GM12878 (cell line): ENCODE data around the gene IPO11. TPM values are rescaled to one million over a fixed set of nuclear protein-coding genes. Genes with fewer than 3 reads are reported as not detected.

Experiments used
- ATAC-seq: fragments of 200-7000 bp; cut with Tn5 transposase; 3 replicates; pipeline ENCODE4 v1.9.1; 2020; ENCODE audit warnings: mild to moderate bottlenecking, moderate library complexity
- BruUV-seq: library from RNA; stranded (reverse); fragments of 400-500 nt; replicated peaks from 2 replicates; lab custom pipeline; 2021; lab: Mats Ljungman, UMichigan
- CTCF ChIA-PET: fragments of 300-600 bp; sonication (Branson Sonifier 250); formaldehyde crosslinking; extraction: SDS; loops from one replicate; lab custom pipeline; 2021; ENCODE audit warnings: inconsistent platforms; lab: Yijun Ruan, JAX
- POLR2A ChIA-PET: fragments of 350-600 bp; formaldehyde crosslinking; extraction: SDS; loops from one replicate; lab custom pipeline; 2021; ENCODE audit warnings: inconsistent platforms; lab: Charles Lee
- RAD21 ChIA-PET: fragments of 300-600 bp; sonication (Branson Sonifier 250); formaldehyde crosslinking; loops from one replicate; lab custom pipeline; 2023; ENCODE audit warnings: antibody characterized with exemption; ENCODE audit not compliant: unreplicated experiment; lab: Charles Lee
- SMC1A ChIA-PET: fragments of 300-600 bp; sonication (Branson Sonifier 250); formaldehyde crosslinking; loops from one replicate; lab custom pipeline; 2023; ENCODE audit not compliant: unreplicated experiment, uncharacterized antibody; lab: Charles Lee
- DNase-seq: peaks from one replicate; pipeline ENCODE4 v3.0.0-alpha.2; 2011; ENCODE audit warnings: low read depth, low spot score
- FAIRE-seq: peaks from 3 replicates; lab custom pipeline; 2011; peaks lifted over from hg19 to GRCh38; lab: Jason Lieb, UNC
- H2AFZ ChIP-seq: 2 replicates; pipeline ENCODE4 v1.6.0; 2011; ENCODE audit warnings: low read depth, low read length, control low read depth; ENCODE audit not compliant: control insufficient read depth
- H3K27ac ChIP-seq: 2 replicates; pipeline ENCODE4 v1.5.1; 2011; ENCODE audit warnings: control low read depth; ENCODE audit not compliant: control insufficient read depth, insufficient read depth
- H3K27me3 ChIP-seq, 2 experiments: replicated peaks in 1 of 2; 2 replicates each; pipeline versions ENCODE4 v1.6.0 to v1.6.1; 2011; ENCODE audit warnings: low read length in 1 of 2; ENCODE audit not compliant: control insufficient read depth in 2 of 2, insufficient read depth in 2 of 2
- H3K36me3 ChIP-seq, 2 experiments: 2 replicates each; pipeline ENCODE4 v1.5.1; 2011; ENCODE audit warnings: low read length in 1 of 2; ENCODE audit not compliant: control insufficient read depth in 2 of 2, insufficient read depth in 2 of 2
- H3K4me1 ChIP-seq: 2 replicates; pipeline ENCODE4 v1.6.1; 2011; ENCODE audit warnings: mild to moderate bottlenecking, low read length, moderate library complexity, mixed read lengths; ENCODE audit not compliant: control insufficient read depth, insufficient read depth
- H3K4me2 ChIP-seq: 2 replicates; pipeline ENCODE4 v1.6.0; 2011; ENCODE audit warnings: control low read depth; ENCODE audit not compliant: control insufficient read depth, insufficient read depth
- H3K4me3 ChIP-seq: fragments of 200-600 bp; sonication (generic); 2 replicates; pipeline ENCODE4 v1.5.1; 2016
- H3K79me2 ChIP-seq: 2 replicates; pipeline ENCODE4 v1.6.0; 2011; ENCODE audit warnings: low read length; ENCODE audit not compliant: control insufficient read depth, insufficient read depth
- H3K9ac ChIP-seq: 2 replicates; pipeline ENCODE4 v1.8.0; 2011; ENCODE audit warnings: low read length, control low read depth, mixed read lengths; ENCODE audit not compliant: control insufficient read depth, insufficient read depth
- H3K9me3 ChIP-seq: replicated peaks from 3 replicates; pipeline ENCODE4 v1.5.1; 2011; ENCODE audit warnings: mild to moderate bottlenecking, low read length; ENCODE audit not compliant: control insufficient read depth, insufficient read depth
- H4K20me1 ChIP-seq: 2 replicates; pipeline ENCODE4 v1.6.0; 2011; ENCODE audit not compliant: control insufficient read depth, insufficient read depth
- CHD4 ChIP-seq: fragments of 200-600 bp; sonication (generic); IDR thresholded peaks from 2 replicates; pipeline ENCODE4 v1.6.1; 2016; ENCODE audit warnings: mild to moderate bottlenecking
- CUX1 ChIP-seq: IDR thresholded peaks from 2 replicates; pipeline ENCODE4 v1.6.1; 2012; ENCODE audit warnings: improper control_type of control experiment, low read depth, low read length; ENCODE audit not compliant: insufficient replicate concordance
- NFXL1 ChIP-seq: fragments of 450-650 bp; IDR thresholded peaks from 2 replicates; pipeline ENCODE4 v1.6.1; 2017; ENCODE audit warnings: antibody characterized with exemption, mild to moderate bottlenecking, borderline replicate concordance
- NFYA ChIP-seq: IDR thresholded peaks from 2 replicates; pipeline ENCODE4 v1.6.1; 2011; ENCODE audit warnings: low read depth, mild to moderate bottlenecking, low read length, improper control_type of control experiment, borderline replicate concordance
- SREBF2 ChIP-seq: IDR thresholded peaks from 2 replicates; pipeline ENCODE4 v1.6.1; 2012; ENCODE audit warnings: mild to moderate bottlenecking, low read length
- TBL1XR1 ChIP-seq: IDR thresholded peaks from 2 replicates; pipeline ENCODE4 v1.6.1; 2012; ENCODE audit warnings: low read depth, low read length, improper control_type of control experiment
- USF1 ChIP-seq: IDR thresholded peaks from 2 replicates; pipeline ENCODE4 v1.6.1; 2011; ENCODE audit warnings: borderline replicate concordance, low read depth, mild to moderate bottlenecking, moderate library complexity, mixed read lengths, low read length; ENCODE audit not compliant: insufficient read depth; ENCODE audit errors: extremely low read length
- YBX1 ChIP-seq: fragments of 450-650 bp; IDR thresholded peaks from 2 replicates; pipeline ENCODE4 v1.6.1; 2016; ENCODE audit warnings: antibody characterized with exemption
- ZNF24 ChIP-seq: fragments of 450-650 bp; IDR thresholded peaks from 2 replicates; pipeline ENCODE4 v1.6.1; 2017; ENCODE audit warnings: antibody characterized with exemption, mild to moderate bottlenecking
- ZNF384 ChIP-seq: IDR thresholded peaks from 2 replicates; pipeline ENCODE4 v1.6.1; 2012; ENCODE audit warnings: low read depth, mild to moderate bottlenecking, low read length, improper control_type of control experiment, borderline replicate concordance
- WGBS: methylation state at CpG from one replicate; pipeline ENCODE4 v1.1.6; 2016; ENCODE audit warnings: low lambda C conversion rate; ENCODE audit not compliant: insufficient replicate concordance, insufficient coverage; ENCODE audit errors: missing lambda C conversion rate; 5-methylcytosine and 5-hydroxymethylcytosine counted together
- in situ Hi-C: fragments of 300-500 bp; cut with MboI; formaldehyde crosslinking; loops from 9 replicates; pipeline ENCODE4 v1.14.3; 2018; ENCODE audit warnings: mixed read lengths
- intact Hi-C: fragments of 100-400 bp; cut with micrococcal nuclease; formaldehyde crosslinking; loops from one replicate; pipeline ENCODE4 v1.14.2; 2022; ENCODE audit not compliant: unreplicated experiment
- polyA plus RNA-seq, 11 experiments: library from polyadenylated mRNA; depleted of rRNA in 4 of 11; unstranded in 6 of 11; stranded (reverse) in 5 of 11; fragments of >200 nt; fragmentation: Nextera tagmentation in 4 of 11; fragmentation: Illumina TruSeq in 1 of 11; extraction: Ambion mirVana in 4 of 11; extraction: Trizol in 1 of 11; gene quantifications; 1 replicate in 1 of 11; 2 replicates in 10 of 11; pipeline versions ENCODE4 v1.2.1 to v1.2.3, GENCODE V29; 2011 to 2016; ENCODE audit warnings: inconsistent platforms in 2 of 11, missing spikeins in 2 of 11, low read depth in 1 of 11
- total RNA-seq, 4 experiments: library from RNA; depleted of rRNA in 3 of 4; stranded (reverse); fragments of >200 nt in 3 of 4; fragmentation: Illumina TruSeq in 1 of 4; extraction: Trizol in 1 of 4; gene quantifications; 2 replicates each; pipeline versions ENCODE4 v1.2.1 to v1.2.3, GENCODE V29; 2013 to 2021

The IPO11 gene
- total and polyA plus RNA-seq, 10 of the 15 experiments (the other 5 are each of a cell fraction or from before 2014, with no cell fraction given), result 14.1 to 49.3 (median 29.8) TPM

- ChIA-PET CTCF (interaction anchor here (0.6 kb wide), 1 partner anchor 24 kb away, joined by 3 read pairs; no protein-coding TSS in a partner anchor), RAD21 (no interaction called here), SMC1A (interaction anchor here (1.1 kb wide), 1 partner anchor 11 kb away, joined by 3 read pairs; no protein-coding TSS in a partner anchor)
- peaks cover 1% of the 10 kb centered on the region; the same call in 1 of the 2 replicates for H3K4me1 ChIP-seq
- in situ Hi-C loops, result no loop called here
- no peak overlapping the region for H3K9ac ChIP-seq
- H3K36me3 ChIP-seq, result no peaks in the 10 kb centered on the region; a peak in 1 of 4 replicates
- H2AFZ ChIP-seq, result no peak overlapping the region
- H3K27me3 ChIP-seq, result no peaks in the 10 kb centered on the region
- no peak for TF ChIP-seq SREBF2
- TF ChIP-seq TBL1XR1, result no peak
- TF ChIP-seq NFXL1, result no peak
- TF ChIP-seq ZNF24, result no peak
- TF ChIP-seq USF1, result no peak
- TF ChIP-seq, all 136 proteins: peak for 0
- Histone ChIP-seq H4K20me1 (no peaks in the 10 kb centered on the region), H3K4me3 (no peak overlapping the region), H3K4me2 (no peak overlapping the region), H3K27ac (no peak overlapping the region), H3K9me3 (no peaks in the 10 kb centered on the region), H3K79me2 (peaks cover 17% of the 10 kb centered on the region)
- WGBS, result 100% methylated on average over 3 of the region's 3 CpGs
- ATAC-seq (no peak), DNase-seq (no peak), FAIRE-seq (no peak)
- no TSS peak for BruUV-seq
- POLR2A ChIA-PET, result interaction anchor here (0.6 kb wide), 1 partner anchor 66 kb away, joined by 4 read pairs; no protein-coding TSS in a partner anchor
- intact Hi-C loops, result no loop called here
Measured at GRCh38 chr5:62419609-62420008, 7.0 kb downstream of the IPO11 start.

GRCh38 chr5:62421414-62421813 is 8.9 kb downstream of the IPO11 start:
- ChIA-PET SMC1A (interaction anchor here (1.0 to 1.7 kb wide), 2 partner anchors 11 to 19 kb away, joined by 3 to 6 read pairs; no protein-coding TSS in a partner anchor), POLR2A (interaction anchor here (1.5 to 1.6 kb wide), 2 partner anchors 8 to 18 kb away, joined by 3 to 5 read pairs; partner anchors contain the start of genes DIMT1 and IPO11), RAD21 (interaction anchor here (0.8 kb wide), 1 partner anchor 8 kb away, joined by 3 read pairs; no protein-coding TSS in a partner anchor), CTCF (interaction anchor here (1.2 to 1.9 kb wide), 2 partner anchors 17 to 22 kb away, joined by 3 to 10 read pairs; partner anchors contain the start of gene DIMT1)
- Histone ChIP-seq H3K27ac (no peak overlapping the region), H3K9me3 (no peaks in the 10 kb centered on the region), H3K9ac (no peak overlapping the region), H4K20me1 (no peaks in the 10 kb centered on the region), H3K4me2 (no peak overlapping the region), H3K79me2 (peaks cover 16% of the 10 kb centered on the region), H3K4me3 (no peak overlapping the region), H3K27me3 (no peaks in the 10 kb centered on the region), H3K36me3 (no peaks in the 10 kb centered on the region; a peak in 1 of 4 replicates), H2AFZ (no peak overlapping the region), H3K4me1 (no peaks in the 10 kb centered on the region)
- intact Hi-C loops, result no loop called here
- FAIRE-seq (no peak), ATAC-seq (no peak), DNase-seq (no peak)
- no TSS peak for BruUV-seq
- WGBS, result 100% methylated on average over 1 of the region's 1 CpG
- in situ Hi-C loops, result no loop called here
- TF ChIP-seq CHD4 (no peak), NFYA (no peak), CUX1 (no peak), YBX1 (no peak), ZNF384 (no peak)
